ENCODE data around the gene APOC1. TPM values are rescaled to one million over a fixed set of nuclear protein-coding genes. Genes with fewer than 3 reads are reported as not detected.

APOC1 gene
- total RNA-seq, 1 experiment from 2014 or later, result 250 TPM

DNA sequence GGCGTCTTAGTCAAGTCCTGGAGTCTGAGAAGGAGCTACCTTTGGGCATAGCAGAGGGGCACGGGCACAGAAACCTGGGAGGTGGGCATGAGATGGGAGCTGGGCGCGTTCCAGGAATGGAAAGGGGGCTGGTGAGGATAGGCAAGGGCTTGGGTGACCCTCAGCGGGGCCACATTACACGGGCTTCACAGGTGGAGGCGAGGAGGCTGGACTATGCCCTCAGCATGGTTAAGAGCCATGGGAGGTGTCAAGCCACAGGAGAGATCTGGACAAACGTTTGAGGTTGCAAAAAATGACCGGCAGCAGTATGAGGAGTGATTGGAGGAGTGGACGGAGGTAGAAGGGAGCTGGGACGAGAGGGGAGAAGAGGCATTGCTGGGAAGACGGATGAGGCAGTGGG, 46.8 kb upstream of the APOC1 start:
- peaks cover 18% of the 10 kb centered on the region for H3K4me1 Mint-ChIP-seq (ENCODE audit: low read depth, unreplicated experiment)
- H3K9me3 ChIP-seq, result no peaks in the 10 kb centered on the region; the same call in 1 of the 2 replicates
- ChIA-PET CTCF (interaction anchor here (0.6 kb wide), 1 partner anchor 26 kb away, joined by 3 read pairs; no protein-coding TSS in a partner anchor), POLR2A (no interaction called here)
- H3K4me3 ChIP-seq (ENCODE audit: low read depth, low read length), result no peak overlapping the region
- peaks cover 17% of the 10 kb centered on the region for H3K36me3 ChIP-seq (ENCODE audit: control insufficient read depth, insufficient read depth, low read length)
- TF ChIP-seq, protein P1, sequence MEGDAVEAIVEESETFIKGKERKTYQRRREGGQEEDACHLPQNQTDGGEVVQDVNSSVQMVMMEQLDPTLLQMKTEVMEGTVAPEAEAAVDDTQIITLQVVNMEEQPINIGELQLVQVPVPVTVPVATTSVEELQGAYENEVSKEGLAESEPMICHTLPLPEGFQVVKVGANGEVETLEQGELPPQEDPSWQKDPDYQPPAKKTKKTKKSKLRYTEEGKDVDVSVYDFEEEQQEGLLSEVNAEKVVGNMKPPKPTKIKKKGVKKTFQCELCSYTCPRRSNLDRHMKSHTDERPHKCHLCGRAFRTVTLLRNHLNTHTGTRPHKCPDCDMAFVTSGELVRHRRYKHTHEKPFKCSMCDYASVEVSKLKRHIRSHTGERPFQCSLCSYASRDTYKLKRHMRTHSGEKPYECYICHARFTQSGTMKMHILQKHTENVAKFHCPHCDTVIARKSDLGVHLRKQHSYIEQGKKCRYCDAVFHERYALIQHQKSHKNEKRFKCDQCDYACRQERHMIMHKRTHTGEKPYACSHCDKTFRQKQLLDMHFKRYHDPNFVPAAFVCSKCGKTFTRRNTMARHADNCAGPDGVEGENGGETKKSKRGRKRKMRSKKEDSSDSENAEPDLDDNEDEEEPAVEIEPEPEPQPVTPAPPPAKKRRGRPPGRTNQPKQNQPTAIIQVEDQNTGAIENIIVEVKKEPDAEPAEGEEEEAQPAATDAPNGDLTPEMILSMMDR (IDR thresholded peaks at IDR 0.05; ENCODE audit: insufficient read depth in 1 of 2, low read depth in 1 of 2, low read length in 1 of 2, severe bottlenecking in 1 of 2, unreplicated experiment in 1 of 2), result no peak
- no peaks in the 10 kb centered on the region for H3K27me3 ChIP-seq (replicated peaks; ENCODE audit: control insufficient read depth, insufficient read depth, low read length)
- intact Hi-C loops (cut with micrococcal nuclease; ENCODE audit: unreplicated experiment), result no loop called here
- H3K4me3 Mint-ChIP-seq (ENCODE audit: unreplicated experiment), result no peak overlapping the region
- peaks cover 8% of the 10 kb centered on the region; the same call in 1 of the 2 replicates for H3K4me1 ChIP-seq
- H3K27ac Mint-ChIP-seq (ENCODE audit: unreplicated experiment), result no peak overlapping the region
- no peak for DNase-seq
- no TSS peak for BruUV-seq (replicated peaks)
- H3K9me3 Mint-ChIP-seq (ENCODE audit: unreplicated experiment), result no peaks in the 10 kb centered on the region
- no peaks in the 10 kb centered on the region for H3K27me3 Mint-ChIP-seq (ENCODE audit: insufficient read depth, unreplicated experiment)
- H3K36me3 Mint-ChIP-seq (ENCODE audit: insufficient read depth, unreplicated experiment), result peaks cover 94% of the 10 kb centered on the region

DNA sequence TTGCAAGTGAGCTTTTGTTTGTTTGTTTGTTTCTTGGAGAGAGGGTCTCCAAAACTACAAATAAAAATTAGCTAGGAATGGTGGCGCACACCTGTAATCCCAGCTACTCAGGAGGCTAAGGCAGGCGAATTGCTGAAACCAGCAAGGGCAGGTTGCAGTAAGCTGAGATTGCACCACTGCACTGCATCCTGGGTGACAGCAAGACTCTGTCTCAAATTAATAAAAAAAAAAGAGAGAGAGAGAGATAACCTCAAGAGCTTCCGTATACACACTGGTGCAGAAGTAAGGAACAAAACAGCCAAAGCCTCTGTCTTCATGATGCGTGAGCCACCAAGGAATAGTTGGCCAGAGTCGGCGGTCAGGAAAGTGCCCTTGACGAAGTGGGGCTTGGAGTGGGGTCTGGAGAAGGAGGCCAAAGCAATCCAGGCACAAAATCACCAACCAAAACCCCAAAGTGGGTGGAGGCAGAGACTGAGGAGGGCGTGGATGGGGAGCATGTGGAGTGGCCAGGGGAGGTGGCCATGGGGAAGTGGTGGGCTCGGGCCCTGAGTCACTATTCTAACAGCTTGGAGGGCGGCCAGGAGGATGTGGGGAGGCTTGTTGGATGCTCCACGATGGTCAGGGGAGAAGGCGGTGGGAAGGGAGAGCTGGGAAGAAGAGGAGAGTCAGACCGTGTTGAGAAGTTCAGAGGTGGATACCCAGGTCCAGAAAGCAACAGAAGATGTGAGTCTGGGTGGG, 44.5 kb upstream of the APOC1 start:
- Mint-ChIP-seq H3K4me3 (ENCODE audit: unreplicated experiment) (no peak overlapping the region), H3K36me3 (ENCODE audit: insufficient read depth, unreplicated experiment) (peaks cover 98% of the 10 kb centered on the region), H3K27ac (ENCODE audit: unreplicated experiment) (peak overlapping the region; percentile 11), H3K4me1 (ENCODE audit: low read depth, unreplicated experiment) (peaks cover 24% of the 10 kb centered on the region), H3K9me3 (ENCODE audit: unreplicated experiment) (no peaks in the 10 kb centered on the region), H3K27me3 (ENCODE audit: insufficient read depth, unreplicated experiment) (no peaks in the 10 kb centered on the region)
- TF ChIP-seq, protein P1 (IDR thresholded peaks at IDR 0.05; ENCODE audit: insufficient read depth in 1 of 2, low read depth in 1 of 2, low read length in 1 of 2, severe bottlenecking in 1 of 2, unreplicated experiment in 1 of 2), result no peak
- H3K4me3 ChIP-seq (ENCODE audit: low read depth, low read length), result no peak overlapping the region
- intact Hi-C loops (cut with micrococcal nuclease; ENCODE audit: unreplicated experiment), result no loop called here
- H3K27me3 ChIP-seq (replicated peaks; ENCODE audit: control insufficient read depth, insufficient read depth, low read length), result no peaks in the 10 kb centered on the region
- ChIA-PET POLR2A (interaction anchor here (0.7 kb wide), 1 partner anchor 14 kb away, joined by 4 read pairs; no protein-coding TSS in a partner anchor), CTCF (interaction anchor here (0.6 kb wide), 1 partner anchor 201 kb away, joined by 3 read pairs; no protein-coding TSS in a partner anchor)
- H3K36me3 ChIP-seq (ENCODE audit: control insufficient read depth, insufficient read depth, low read length), result peaks cover 21% of the 10 kb centered on the region
- peaks cover 8% of the 10 kb centered on the region; the same call in 1 of the 2 replicates for H3K4me1 ChIP-seq
- H3K9me3 ChIP-seq, result no peaks in the 10 kb centered on the region; the same call in 1 of the 2 replicates
- no peak for DNase-seq
- BruUV-seq (replicated peaks), result no TSS peak

DNA sequence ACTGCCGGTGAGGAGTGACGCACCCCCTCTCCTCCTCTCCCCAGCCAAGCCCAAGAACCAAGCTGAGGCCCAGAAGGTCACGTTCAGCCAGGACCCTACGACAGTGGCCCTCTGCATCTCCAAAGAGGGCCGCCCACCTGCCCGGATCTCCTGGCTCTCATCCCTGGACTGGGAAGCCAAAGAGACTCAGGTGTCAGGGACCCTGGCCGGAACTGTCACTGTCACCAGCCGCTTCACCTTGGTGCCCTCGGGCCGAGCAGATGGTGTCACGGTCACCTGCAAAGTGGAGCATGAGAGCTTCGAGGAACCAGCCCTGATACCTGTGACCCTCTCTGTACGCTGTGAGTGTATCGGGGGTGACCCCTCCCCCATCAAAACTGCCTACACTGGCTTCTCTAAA, 42.6 kb upstream of the APOC1 start:
- Mint-ChIP-seq H3K27ac (ENCODE audit: unreplicated experiment) (no peak overlapping the region), H3K36me3 (ENCODE audit: insufficient read depth, unreplicated experiment) (peaks cover 98% of the 10 kb centered on the region), H3K4me1 (ENCODE audit: low read depth, unreplicated experiment) (peaks cover 17% of the 10 kb centered on the region), H3K27me3 (ENCODE audit: insufficient read depth, unreplicated experiment) (no peaks in the 10 kb centered on the region), H3K9me3 (ENCODE audit: unreplicated experiment) (no peaks in the 10 kb centered on the region), H3K4me3 (ENCODE audit: unreplicated experiment) (no peak overlapping the region)
- intact Hi-C loops (cut with micrococcal nuclease; ENCODE audit: unreplicated experiment), result no loop called here
- Histone ChIP-seq H3K27me3 (replicated peaks; ENCODE audit: control insufficient read depth, insufficient read depth, low read length) (no peaks in the 10 kb centered on the region), H3K4me1 (peaks cover 8% of the 10 kb centered on the region; the same call in 1 of the 2 replicates), H3K4me3 (ENCODE audit: low read depth, low read length) (no peak overlapping the region), H3K36me3 (ENCODE audit: control insufficient read depth, insufficient read depth, low read length) (peaks cover 16% of the 10 kb centered on the region), H3K9me3 (no peaks in the 10 kb centered on the region; the same call in 1 of the 2 replicates)
- CTCF ChIA-PET, result no interaction called here
- no TSS peak for BruUV-seq (replicated peaks)
- POLR2A ChIA-PET, result no interaction called here
- TF ChIP-seq, protein P1 (IDR thresholded peaks at IDR 0.05; ENCODE audit: insufficient read depth in 1 of 2, low read depth in 1 of 2, low read length in 1 of 2, severe bottlenecking in 1 of 2, unreplicated experiment in 1 of 2), result no peak
- DNase-seq, result no peak

All from Caco-2 (cell line).